Gastrocnemius medialis (tissue), 4 donors: ENCODE results near the gene ATRIP. TPM values are rescaled to one million over a fixed set of nuclear protein-coding genes. Genes with fewer than 3 reads are reported as not detected.
A peak's percentile ranks its signal among the peaks of the same experiment; 100 is the strongest.

ENCODE experiments used
- ATAC-seq, 2 donors: fragments of 150-250 bp; one replicate each; pipeline ENCODE4 v1.9.1; 2016
- DNase-seq, 2 donors: peaks; one replicate each; pipeline ENCODE4 v3.0.0-alpha.2; 2019
- H3K27ac ChIP-seq, 4 donors: fragments of 200-600 bp; sonication (generic); 1 replicate in 1 of 4; 2 replicates in 3 of 4; pipeline ENCODE4 v1.5.1; 2016 to 2018; ENCODE audit warnings: mild to moderate bottlenecking in 2 of 4, moderate library complexity in 1 of 4
- H3K27me3 ChIP-seq, 3 donors: fragments of 200-600 bp; sonication (generic) in 2 of 3; 1 replicate in 1 of 3; 2 replicates in 2 of 3; pipeline versions ENCODE4 v1.5.1 to v1.6.0; 2016 to 2019; ENCODE audit warnings: mild to moderate bottlenecking in 1 of 3, moderate library complexity in 1 of 3
- H3K36me3 ChIP-seq, 2 donors: fragments of 200-600 bp; sonication (generic) in 1 of 2; one replicate each; pipeline ENCODE4 v1.5.1; 2017 to 2018
- H3K4me1 ChIP-seq, 2 donors: fragments of 200-600 bp; sonication (generic) in 1 of 2; one replicate each; pipeline ENCODE4 v1.5.1; 2016 to 2017; ENCODE audit warnings: mild to moderate bottlenecking in 2 of 2
- H3K4me3 ChIP-seq, 4 donors: fragments of 200-600 bp; sonication (generic) in 3 of 4; 1 replicate in 1 of 4; 2 replicates in 3 of 4; pipeline ENCODE4 v1.5.1; 2016 to 2019; ENCODE audit warnings: mild to moderate bottlenecking in 2 of 4
- H3K9me3 ChIP-seq, 3 donors: fragments of 200-600 bp; sonication (generic) in 2 of 3; 1 replicate in 1 of 3; 2 replicates in 2 of 3; pipeline ENCODE4 v1.5.1; 2016 to 2019
- POLR2A ChIP-seq, 2 donors: fragments of 450-650 bp; IDR thresholded peaks; one replicate each; pipeline ENCODE4 v1.6.1; 2017; ENCODE audit warnings: antibody characterized with exemption in 2 of 2, mild to moderate bottlenecking in 2 of 2, moderate library complexity in 2 of 2
- in situ Hi-C, 4 donors: fragments of 200-750 bp; cut with MboI; loops; one replicate each; pipeline versions ENCODE4 v1.15.0 to v1.8.0; 2017; ENCODE audit warnings: low sequenced_read_pairs in 4 of 4
- intact Hi-C: fragments of 100-400 bp; cut with DNase I; formaldehyde crosslinking; loops from one replicate; pipeline ENCODE4 v1.15.1; 2023; ENCODE audit warnings: low total_unique reads
- total RNA-seq, 4 donors: library from RNA; depleted of rRNA; stranded (reverse); fragments of >200 nt; gene quantifications; one replicate each; pipeline versions ENCODE4 v1.1.0 to v1.2.3, GENCODE V29; 2016
- TF ChIP-seq, protein P1 (sequence below), 5 experiments: fragments of 450-650 bp in 3 of 5; fragments of 200-600 bp in 2 of 5; sonication (generic) in 2 of 5; IDR thresholded peaks in 4 of 5; conservative IDR thresholded peaks in 1 of 5; 1 replicate in 4 of 5; 2 replicates in 1 of 5; pipeline ENCODE4 v1.5.1; 2016 to 2019; ENCODE audit warnings: antibody characterized with exemption in 5 of 5, mild to moderate bottlenecking in 3 of 5, moderate library complexity in 3 of 5

ATRIP gene
- total RNA-seq, 4 donors from 2014 or later, result 4.8 to 7.2 (median 7.0) TPM

- DNase-seq, result no peak
- H3K27me3 ChIP-seq, result no peaks in the 10 kb centered on the region
- no peak overlapping the region for H3K4me3 ChIP-seq
- TF ChIP-seq, protein P1, sequence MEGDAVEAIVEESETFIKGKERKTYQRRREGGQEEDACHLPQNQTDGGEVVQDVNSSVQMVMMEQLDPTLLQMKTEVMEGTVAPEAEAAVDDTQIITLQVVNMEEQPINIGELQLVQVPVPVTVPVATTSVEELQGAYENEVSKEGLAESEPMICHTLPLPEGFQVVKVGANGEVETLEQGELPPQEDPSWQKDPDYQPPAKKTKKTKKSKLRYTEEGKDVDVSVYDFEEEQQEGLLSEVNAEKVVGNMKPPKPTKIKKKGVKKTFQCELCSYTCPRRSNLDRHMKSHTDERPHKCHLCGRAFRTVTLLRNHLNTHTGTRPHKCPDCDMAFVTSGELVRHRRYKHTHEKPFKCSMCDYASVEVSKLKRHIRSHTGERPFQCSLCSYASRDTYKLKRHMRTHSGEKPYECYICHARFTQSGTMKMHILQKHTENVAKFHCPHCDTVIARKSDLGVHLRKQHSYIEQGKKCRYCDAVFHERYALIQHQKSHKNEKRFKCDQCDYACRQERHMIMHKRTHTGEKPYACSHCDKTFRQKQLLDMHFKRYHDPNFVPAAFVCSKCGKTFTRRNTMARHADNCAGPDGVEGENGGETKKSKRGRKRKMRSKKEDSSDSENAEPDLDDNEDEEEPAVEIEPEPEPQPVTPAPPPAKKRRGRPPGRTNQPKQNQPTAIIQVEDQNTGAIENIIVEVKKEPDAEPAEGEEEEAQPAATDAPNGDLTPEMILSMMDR (IDR thresholded peaks at IDR 0.05 in 4 of 5, conservative IDR thresholded peaks at IDR 0.05 in 1 of 5), result no peak
- no peak for TF ChIP-seq POLR2A (IDR thresholded peaks at IDR 0.05)
- peaks cover 0 to 32% of the 10 kb centered on the region in 2 donors for H3K36me3 ChIP-seq
- ATAC-seq, result no peak
- H3K9me3 ChIP-seq, result no peaks in the 10 kb centered on the region
- in situ Hi-C loops, result loop anchor here in 3 of 4 donors (5.0 to 10.0 kb wide), 3 partner anchors 80 to 93 kb away; partner anchors contain the start of gene PFKFB4 (in 1 of the 3)
- intact Hi-C loops, result loop anchor here (1.0 to 5.0 kb wide), 4 partner anchors 43 to 223 kb away; partner anchors contain the start of genes NCKIPSD and UQCRC1
- H3K4me1 ChIP-seq, result peaks cover 33 to 34% of the 10 kb centered on the region in 2 donors
- peak overlapping the region; percentile 99 to 100 (median 100) for H3K27ac ChIP-seq
These were observed 18.2 kb downstream of the ATRIP start for GRCh38 chr3:48464713-48465221.

- in situ Hi-C loops, result loop anchor here in 2 of 4 donors (5.0 to 10.0 kb wide), 2 partner anchors 80 to 92 kb away; partner anchors contain the start of gene PFKFB4 (in 1 of the 2)
- Histone ChIP-seq H3K27ac (peak overlapping the region; percentile 99 to 100 (median 100)), H3K4me1 (peaks cover 36 to 37% of the 10 kb centered on the region in 2 donors), H3K27me3 (no peaks in the 10 kb centered on the region), H3K4me3 (peak overlapping the region in 2 of 4 donors; percentile 40 to 76), H3K9me3 (no peaks in the 10 kb centered on the region), H3K36me3 (peaks cover 0 to 28% of the 10 kb centered on the region in 2 donors)
- DNase-seq (no peak), ATAC-seq (peak; percentile 0 to 1)
- intact Hi-C loops, result loop anchor here (1.0 to 5.0 kb wide), 4 partner anchors 42 to 222 kb away; partner anchors contain the start of genes NCKIPSD and UQCRC1
- TF ChIP-seq, protein P1 (IDR thresholded peaks at IDR 0.05 in 4 of 5, conservative IDR thresholded peaks at IDR 0.05 in 1 of 5), result peak in 1 of 5 experiments; percentile 87
- no peak for TF ChIP-seq POLR2A (IDR thresholded peaks at IDR 0.05)
These were observed 18.6 kb downstream of the ATRIP start for GRCh38 chr3:48465237-48465530.

GRCh38 chr3:48465531-48466378 lies 19.2 kb downstream of the ATRIP start:
- Histone ChIP-seq H3K9me3 (no peaks in the 10 kb centered on the region), H3K4me3 (peak overlapping the region; percentile 56 to 76 (median 70)), H3K27ac (peak overlapping the region; percentile 99 to 100 (median 100)), H3K27me3 (no peaks in the 10 kb centered on the region), H3K4me1 (peaks cover 39 to 40% of the 10 kb centered on the region in 2 donors), H3K36me3 (peaks cover 0 to 22% of the 10 kb centered on the region in 2 donors)
- TF ChIP-seq, protein P1 (IDR thresholded peaks at IDR 0.05 in 4 of 5, conservative IDR thresholded peaks at IDR 0.05 in 1 of 5), result peak in 4 of 5 experiments; percentile 81 to 88 (median 86)
- peak; percentile 77 to 83 for TF ChIP-seq POLR2A (IDR thresholded peaks at IDR 0.05)
- DNase-seq, result peak; percentile 99
- peak; percentile 92 to 96 for ATAC-seq
- intact Hi-C loops (loop anchor here (1.0 to 5.0 kb wide), 6 partner anchors 36 to 222 kb away; partner anchors contain the start of genes NCKIPSD, SLC26A6 and UQCRC1), in situ Hi-C loops (loop anchor here in 2 of 4 donors (5.0 to 10.0 kb wide), 2 partner anchors 79 to 92 kb away; partner anchors contain the start of gene PFKFB4 (in 1 of the 2))

DNA sequence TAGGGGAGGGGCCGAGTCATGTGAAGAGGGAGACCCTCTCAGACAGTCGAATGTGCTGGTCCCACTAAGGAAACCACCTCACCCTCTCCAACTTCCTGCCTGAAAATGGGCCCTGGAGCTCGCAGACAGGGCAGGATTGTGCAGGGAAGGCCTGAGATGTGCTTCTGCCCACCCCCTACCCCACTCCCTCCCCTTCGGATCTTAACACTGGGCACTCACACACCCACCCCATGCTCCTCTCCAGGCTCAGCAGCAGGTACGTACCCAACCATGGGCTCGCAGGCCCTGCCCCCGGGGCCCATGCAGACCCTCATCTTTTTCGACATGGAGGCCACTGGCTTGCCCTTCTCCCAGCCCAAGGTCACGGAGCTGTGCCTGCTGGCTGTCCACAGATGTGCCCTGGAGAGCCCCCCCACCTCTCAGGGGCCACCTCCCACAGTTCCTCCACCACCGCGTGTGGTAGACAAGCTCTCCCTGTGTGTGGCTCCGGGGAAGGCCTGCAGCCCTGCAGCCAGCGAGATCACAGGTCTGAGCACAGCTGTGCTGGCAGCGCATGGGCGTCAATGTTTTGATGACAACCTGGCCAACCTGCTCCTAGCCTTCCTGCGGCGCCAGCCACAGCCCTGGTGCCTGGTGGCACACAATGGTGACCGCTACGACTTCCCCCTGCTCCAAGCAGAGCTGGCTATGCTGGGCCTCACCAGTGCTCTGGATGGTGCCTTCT lies 20.0 kb downstream of the ATRIP start:
- H3K9me3 ChIP-seq, result no peaks in the 10 kb centered on the region
- H3K4me3 ChIP-seq, result peak overlapping the region; percentile 56 to 76 (median 70)
- peaks cover 0 to 14% of the 10 kb centered on the region in 2 donors for H3K36me3 ChIP-seq
- in situ Hi-C loops (loop anchor here in 2 of 4 donors (5.0 to 10.0 kb wide), 2 partner anchors 78 to 91 kb away; partner anchors contain the start of gene PFKFB4 (in 1 of the 2)), intact Hi-C loops (loop anchor here (1.0 to 5.0 kb wide), 4 partner anchors 37 to 221 kb away; partner anchors contain the start of genes NCKIPSD, SLC26A6 and UQCRC1)
- no peaks in the 10 kb centered on the region for H3K27me3 ChIP-seq
- H3K27ac ChIP-seq, result peak overlapping the region; percentile 99 to 100 (median 100)
- ATAC-seq (peak; percentile 6 to 16), DNase-seq (peak; percentile 32 to 54)
- peak in 1 of 2 donors; percentile 0 for TF ChIP-seq POLR2A (IDR thresholded peaks at IDR 0.05)
- TF ChIP-seq, protein P1 (IDR thresholded peaks at IDR 0.05 in 4 of 5, conservative IDR thresholded peaks at IDR 0.05 in 1 of 5), result no peak
- peaks cover 40 to 41% of the 10 kb centered on the region in 2 donors for H3K4me1 ChIP-seq
